Measurements from ENCODE around the gene TET2. TPM values are rescaled to one million over a fixed set of nuclear protein-coding genes. Genes with fewer than 3 reads are reported as not detected.

TET2 gene
- polyA plus RNA-seq, 1 experiment, result 6.9 TPM

GRCh38 chr4:105153749-105154148 is 7.1 kb downstream of the TET2 start:
- no peaks in the 10 kb centered on the region for H3K36me3 ChIP-seq (ENCODE audit: control insufficient read depth, insufficient read depth, low read length)
- no peak overlapping the region for H3K4me3 ChIP-seq (ENCODE audit: low read depth, low read length)
- CTCF ChIA-PET, result interaction anchor here (0.5 kb wide), 1 partner anchor 16 kb away, joined by 3 read pairs; no protein-coding TSS in a partner anchor
- TF ChIP-seq CTCF (IDR thresholded peaks at IDR 0.05; ENCODE audit: insufficient read depth, low read depth, low read length), result no peak
- no peaks in the 10 kb centered on the region for H3K27me3 ChIP-seq (ENCODE audit: control insufficient read depth, insufficient read depth, low read length)
- DNase-seq (ENCODE audit: low read depth), result no peak
- POLR2A ChIA-PET, result no interaction called here

- CTCF ChIA-PET, result interaction anchor here (0.5 kb wide), 1 partner anchor 17 kb away, joined by 3 read pairs; no protein-coding TSS in a partner anchor
Observed at GRCh38 chr4:105154576-105154975, 7.9 kb downstream of the TET2 start.

GRCh38 chr4:105155426-105155825 is 8.8 kb downstream of the TET2 start:
- Histone ChIP-seq H3K4me3 (ENCODE audit: low read depth, low read length) (no peak overlapping the region), H3K27me3 (ENCODE audit: control insufficient read depth, insufficient read depth, low read length) (no peaks in the 10 kb centered on the region), H3K36me3 (ENCODE audit: control insufficient read depth, insufficient read depth, low read length) (no peaks in the 10 kb centered on the region)
- TF ChIP-seq CTCF (IDR thresholded peaks at IDR 0.05; ENCODE audit: insufficient read depth, low read depth, low read length), result no peak
- DNase-seq (ENCODE audit: low read depth), result no peak
- CTCF ChIA-PET, result interaction anchor here (1.5 kb wide), 1 partner anchor 9 kb away, joined by 3 read pairs; the partner anchor contains the start of gene TET2
- POLR2A ChIA-PET, result no interaction called here

More at GRCh38 chr4:105154576-105154975, 7.9 kb downstream of the TET2 start:
- no peak for DNase-seq (ENCODE audit: low read depth)
- H3K27me3 ChIP-seq (ENCODE audit: control insufficient read depth, insufficient read depth, low read length), result no peaks in the 10 kb centered on the region
- H3K4me3 ChIP-seq (ENCODE audit: low read depth, low read length), result no peak overlapping the region
- no peak for TF ChIP-seq CTCF (IDR thresholded peaks at IDR 0.05; ENCODE audit: insufficient read depth, low read depth, low read length)
- H3K36me3 ChIP-seq (ENCODE audit: control insufficient read depth, insufficient read depth, low read length), result no peaks in the 10 kb centered on the region
- POLR2A ChIA-PET, result no interaction called here

GRCh38 chr4:105158837-105159236 is 12.2 kb downstream of the TET2 start:
- Histone ChIP-seq H3K4me3 (ENCODE audit: low read depth, low read length) (no peak overlapping the region), H3K36me3 (ENCODE audit: control insufficient read depth, insufficient read depth, low read length) (no peaks in the 10 kb centered on the region), H3K27me3 (ENCODE audit: control insufficient read depth, insufficient read depth, low read length) (no peaks in the 10 kb centered on the region)
- POLR2A ChIA-PET, result no interaction called here
- CTCF ChIA-PET, result interaction anchor here (0.7 kb wide), 1 partner anchor 28 kb away, joined by 3 read pairs; no protein-coding TSS in a partner anchor
- no peak for DNase-seq (ENCODE audit: low read depth)
- TF ChIP-seq CTCF (IDR thresholded peaks at IDR 0.05; ENCODE audit: insufficient read depth, low read depth, low read length), result no peak

- DNase-seq (ENCODE audit: low read depth), result no peak
- Histone ChIP-seq H3K36me3 (ENCODE audit: control insufficient read depth, insufficient read depth, low read length) (no peaks in the 10 kb centered on the region), H3K27me3 (ENCODE audit: control insufficient read depth, insufficient read depth, low read length) (no peaks in the 10 kb centered on the region), H3K4me3 (ENCODE audit: low read depth, low read length) (no peak overlapping the region)
- ChIA-PET CTCF (interaction anchor here (1.4 kb wide), 1 partner anchor 22 kb away, joined by 4 read pairs; no protein-coding TSS in a partner anchor), POLR2A (no interaction called here)
- TF ChIP-seq CTCF (IDR thresholded peaks at IDR 0.05; ENCODE audit: insufficient read depth, low read depth, low read length), result no peak
Observed at GRCh38 chr4:105162123-105162796, 15.6 kb downstream of the TET2 start.
